Activated CD4-positive, alpha-beta T cell treated with anti-CD3 and anti-CD28 coated beads, Interleukin-2, Interleukin-4, amounts not matched to agents 100 ng/mL and 50 ng/mL, durations not matched to agents 16 hours and 8 hours (primary cell): Measurements from ENCODE around the gene ACTMAP.

Experiments used
- DNase-seq: peaks from one replicate; pipeline ENCODE4 v3.0.0-alpha.2; 2020; ENCODE audit warnings: low spot score

ACTMAP gene

GRCh38 chr19:40693896-40694295 lies 56.4 kb downstream of the ACTMAP start:
- no peak for DNase-seq

GRCh38 chr19:40693150-40693788 lies 57.0 kb downstream of the ACTMAP start:
- DNase-seq, result no peak

GRCh38 chr19:40692212-40692551 lies 58.1 kb downstream of the ACTMAP start:
- no peak for DNase-seq

DNA sequence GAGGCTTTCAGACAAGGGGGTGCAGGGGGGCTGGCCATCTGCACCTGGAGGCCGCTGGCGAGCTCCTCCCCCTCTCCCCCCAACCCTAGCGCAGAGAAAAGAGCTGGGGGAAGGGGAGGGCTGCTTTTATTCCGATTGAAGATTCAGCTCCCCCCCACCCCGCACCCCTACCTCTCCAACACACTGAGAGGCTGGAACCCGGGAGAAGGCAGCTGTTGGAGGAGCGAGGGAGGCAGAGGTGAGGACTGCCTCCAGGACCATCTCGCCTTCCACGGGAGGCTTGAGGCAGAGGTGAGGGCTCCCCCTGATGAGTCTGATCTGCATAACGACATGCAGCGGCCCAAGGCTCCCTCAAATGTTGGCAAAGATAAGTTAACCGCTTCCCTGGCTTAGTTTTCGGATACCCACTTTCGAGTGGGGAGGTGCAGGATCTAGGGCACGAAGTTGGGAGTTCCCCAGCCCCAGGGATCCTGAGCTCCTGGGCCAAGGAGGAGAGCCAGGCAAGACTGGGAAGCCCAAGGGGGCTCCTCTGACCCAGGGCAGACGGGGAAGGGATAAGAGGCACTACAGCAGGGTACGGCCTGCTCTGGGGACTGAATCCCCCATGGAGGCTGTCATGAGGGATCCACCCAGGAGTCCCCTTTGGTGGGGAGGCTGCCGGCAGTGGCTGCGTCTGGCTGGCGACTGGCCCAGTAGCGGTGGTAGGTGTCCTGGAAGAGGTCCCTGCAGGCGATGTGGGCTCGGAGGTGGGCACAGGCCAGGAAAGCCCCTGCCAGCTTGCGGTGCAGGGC lies 58.7 kb downstream of the ACTMAP start:
- no peak for DNase-seq
